B cell (primary cell): ENCODE data around the gene MORC2. TPM values are rescaled to one million over a fixed set of nuclear protein-coding genes. Genes with fewer than 3 reads are reported as not detected.

Source experiments
- ATAC-seq: fragments of 200-7000 bp; cut with Tn5 transposase; one replicate; pipeline ENCODE4 v1.10.0; 2021; ENCODE audit warnings: low read depth, mild to moderate bottlenecking, moderate number of reproducible peaks, moderate library complexity
- CTCF ChIA-PET: fragments of 350-600 bp; sonication (Branson Sonifier 250); formaldehyde crosslinking; loops from one replicate; lab custom pipeline; 2021; ENCODE audit warnings: antibody characterized with exemption, inconsistent platforms; lab: Charles Lee
- POLR2A ChIA-PET: fragments of 350-600 bp; sonication (Branson Sonifier 250); formaldehyde crosslinking; loops from one replicate; lab custom pipeline; 2021; ENCODE audit warnings: antibody characterized with exemption; lab: Charles Lee
- DNase-seq: peaks from one replicate; pipeline ENCODE4 v3.0.0; 2013
- H2AFZ ChIP-seq: 2 replicates; pipeline ENCODE4 v1.6.1; 2012; ENCODE audit warnings: mild to moderate bottlenecking, low read depth, low read length; ENCODE audit not compliant: insufficient read depth, poor library complexity, severe bottlenecking
- H3K27ac ChIP-seq, 2 donors: 1 replicate in 1 of 2; 2 replicates in 1 of 2; pipeline ENCODE4 v1.5.1; 2012 to 2013; ENCODE audit warnings: low read length in 2 of 2, mild to moderate bottlenecking in 2 of 2, moderate library complexity in 1 of 2
- H3K27me3 ChIP-seq, 4 experiments: fragments of 200-600 bp in 1 of 4; sonication (generic) in 1 of 4; replicated peaks in 1 of 4; 1 replicate in 2 of 4; 2 replicates in 2 of 4; pipeline versions ENCODE4 v1.6.1 to v1.7.0; 2013 to 2016; ENCODE audit warnings: low read length in 3 of 4, mild to moderate bottlenecking in 2 of 4, mixed read lengths in 1 of 4, moderate library complexity in 1 of 4; ENCODE audit not compliant: insufficient read depth in 4 of 4, control insufficient read depth in 3 of 4; ENCODE audit errors: control extremely low read depth in 1 of 4
- H3K36me3 ChIP-seq, 2 experiments: replicated peaks in 1 of 2; 1 replicate in 1 of 2; 2 replicates in 1 of 2; pipeline versions ENCODE4 v1.6.1 to v1.7.1; 2013; ENCODE audit warnings: low read length in 1 of 2; ENCODE audit not compliant: insufficient read depth in 2 of 2, control insufficient read depth in 1 of 2; ENCODE audit errors: control extremely low read depth in 1 of 2, extremely low read depth in 1 of 2
- H3K4me1 ChIP-seq, 2 donors: fragments of 200-600 bp in 1 of 2; sonication (generic) in 1 of 2; 1 replicate in 1 of 2; 2 replicates in 1 of 2; pipeline versions ENCODE4 v1.5.1 to v1.6.1; 2013 to 2017; ENCODE audit warnings: low read length in 2 of 2; ENCODE audit not compliant: control insufficient read depth in 2 of 2, insufficient read depth in 2 of 2
- H3K4me2 ChIP-seq: replicated peaks from 2 replicates; pipeline ENCODE3; 2012; ENCODE audit warnings: mild to moderate bottlenecking, low read depth, low read length; ENCODE audit not compliant: poor library complexity, severe bottlenecking
- H3K4me3 ChIP-seq, 5 experiments: fragments of 200-600 bp in 1 of 5; sonication (generic) in 1 of 5; 1 replicate in 3 of 5; 2 replicates in 2 of 5; pipeline versions ENCODE4 v1.5.1 to v1.7.0; 2011 to 2016; ENCODE audit warnings: low read length in 4 of 5, mild to moderate bottlenecking in 4 of 5, low read depth in 2 of 5, control low read depth in 1 of 5, moderate library complexity in 1 of 5; ENCODE audit not compliant: insufficient read depth in 1 of 5; ENCODE audit errors: control extremely low read depth in 1 of 5, extremely low read depth in 1 of 5
- H3K79me2 ChIP-seq: fragments of 200-600 bp; sonication (generic); one replicate; pipeline ENCODE4 v1.6.0; 2016; ENCODE audit warnings: low read length; ENCODE audit not compliant: control insufficient read depth, insufficient read depth
- H3K9ac ChIP-seq: fragments of 200-600 bp; sonication (generic); 2 replicates; pipeline ENCODE4 v1.6.1; 2017; ENCODE audit warnings: mild to moderate bottlenecking, low read length, moderate library complexity
- H3K9me3 ChIP-seq, 3 donors: one replicate each; pipeline versions ENCODE4 v1.6.1 to v1.7.1; 2013; ENCODE audit warnings: low read length in 2 of 3; ENCODE audit not compliant: control insufficient read depth in 2 of 3, insufficient read depth in 1 of 3; ENCODE audit errors: control extremely low read depth in 1 of 3
- H4K20me1 ChIP-seq: 2 replicates; pipeline ENCODE4 v1.6.0; 2012; ENCODE audit warnings: mild to moderate bottlenecking, low read length; ENCODE audit not compliant: insufficient read depth, control insufficient read depth, poor library complexity, severe bottlenecking
- H3K27ac Mint-ChIP-seq: one replicate; pipeline ENCODE4 v1.8.0; 2021; ENCODE audit warnings: mixed read lengths
- H3K27me3 Mint-ChIP-seq: one replicate; pipeline ENCODE4 v1.8.0; 2021; ENCODE audit warnings: mixed read lengths
- H3K4me1 Mint-ChIP-seq: one replicate; pipeline ENCODE4 v1.8.0; 2021; ENCODE audit warnings: mixed read lengths
- H3K4me3 Mint-ChIP-seq: one replicate; pipeline ENCODE4 v1.8.0; 2021; ENCODE audit warnings: mixed read lengths
- H3K9me3 Mint-ChIP-seq: one replicate; pipeline ENCODE4 v1.8.0; 2022; ENCODE audit warnings: mixed read lengths; ENCODE audit not compliant: insufficient read depth
- CTCF ChIP-seq: fragments of 200-600 bp; IDR thresholded peaks from one replicate; pipeline ENCODE4 v1.8.0; 2022; ENCODE audit warnings: antibody characterized with exemption, mild to moderate bottlenecking
- EZH2 ChIP-seq: IDR thresholded peaks from 2 replicates; pipeline ENCODE4 v1.6.1; 2012; ENCODE audit warnings: borderline replicate concordance, low read depth, mild to moderate bottlenecking, moderate library complexity, low read length; ENCODE audit not compliant: insufficient read depth, poor library complexity, severe bottlenecking
- WGBS: methylation state at CpG from one replicate; pipeline ENCODE4 v1.1.5; 2013; ENCODE audit warnings: missing lambda C conversion rate; ENCODE audit not compliant: insufficient coverage; 5-methylcytosine and 5-hydroxymethylcytosine counted together
- intact Hi-C: fragments of 100-400 bp; cut with micrococcal nuclease; formaldehyde crosslinking; loops from one replicate; pipeline ENCODE4 v1.10.0; 2022
- polyA plus RNA-seq: library from polyadenylated mRNA; depleted of rRNA; stranded (reverse); fragments of >200 nt; gene quantifications from 2 replicates; pipeline ENCODE4 v1.2.3, GENCODE V29; 2012
- total RNA-seq, 2 donors: library from RNA; stranded (reverse); fragments of 120-200 nt in 1 of 2; gene quantifications; 1 replicate in 1 of 2; 2 replicates in 1 of 2; pipeline versions ENCODE4 v1.2.3 to v1.2.4, GENCODE V29; 2013 to 2022

Gene MORC2
- total and polyA plus RNA-seq, 2 donors (not counting 1 experiment from before 2014, with no cell fraction given): 10.1 to 25.0 TPM

GRCh38 chr22:30905696-30906341, 62.8 kb downstream of the MORC2 start:
- WGBS: 95% methylated on average over 40 of the region's 49 CpGs
- H3K9me3 Mint-ChIP-seq: no peaks in the 10 kb centered on the region

More at GRCh38 chr22:30905696-30906341, 62.8 kb downstream of the MORC2 start:
- TF ChIP-seq EZH2 (no peak), CTCF (no peak)
- Histone ChIP-seq H3K4me1 (peaks cover 9 to 14% of the 10 kb centered on the region in 2 donors), H3K9me3 (no peaks in the 10 kb centered on the region), H4K20me1 (peaks cover 8% of the 10 kb centered on the region), H3K27me3 (no peaks in the 10 kb centered on the region), H3K9ac (no peak overlapping the region), H2AFZ (no peak overlapping the region), H3K79me2 (peaks cover 5% of the 10 kb centered on the region), H3K4me2 (no peak overlapping the region), H3K36me3 (peaks cover 2 to 3% of the 10 kb centered on the region in 2 experiments), H3K4me3 (no peak overlapping the region), H3K27ac (no peak overlapping the region)
- Mint-ChIP-seq H3K4me1 (peaks cover 16% of the 10 kb centered on the region), H3K27ac (no peak overlapping the region), H3K4me3 (no peak overlapping the region), H3K27me3 (no peaks in the 10 kb centered on the region)
- CTCF ChIA-PET: interaction anchor here (1.1 kb wide), 1 partner anchor 14 kb away, joined by 4 read pairs; no protein-coding TSS in a partner anchor
- intact Hi-C loops: no loop called here
- ATAC-seq: no peak
- no peak for DNase-seq
- POLR2A ChIA-PET: no interaction called here
